Measurements from ENCODE around the gene TBC1D9B.

TBC1D9B gene

GRCh38 chr5:179869641-179870402 lies 37.9 kb downstream of the TBC1D9B start:
- peaks cover 6% of the 10 kb centered on the region; the same call in 1 of the 2 replicates for H3K36me3 ChIP-seq (ENCODE audit: insufficient read depth, low read length)
- no peak overlapping the region for H3K27ac ChIP-seq (ENCODE audit: low read depth, low read length)
- H3K79me2 ChIP-seq (ENCODE audit: control insufficient read depth, insufficient read depth, low read length, unreplicated experiment) = no peaks in the 10 kb centered on the region
- H2AFZ ChIP-seq (ENCODE audit: low read length, unreplicated experiment) = no peak overlapping the region
- H3K27me3 ChIP-seq (ENCODE audit: insufficient read depth, low read length) = no peaks in the 10 kb centered on the region
- H3K4me1 ChIP-seq (ENCODE audit: control insufficient read depth, insufficient read depth, low read length, unreplicated experiment) = no peaks in the 10 kb centered on the region
- H3K4me3 ChIP-seq (ENCODE audit: low read depth, low read length) = no peak overlapping the region

- Histone ChIP-seq H3K79me2 (ENCODE audit: control insufficient read depth, insufficient read depth, low read length, unreplicated experiment) (no peaks in the 10 kb centered on the region), H3K4me1 (ENCODE audit: control insufficient read depth, insufficient read depth, low read length, unreplicated experiment) (no peaks in the 10 kb centered on the region), H3K36me3 (ENCODE audit: insufficient read depth, low read length) (peaks cover 6% of the 10 kb centered on the region; the same call in 1 of the 2 replicates), H3K27ac (ENCODE audit: low read depth, low read length) (no peak overlapping the region), H2AFZ (ENCODE audit: low read length, unreplicated experiment) (no peak overlapping the region), H3K4me3 (ENCODE audit: low read depth, low read length) (no peak overlapping the region), H3K27me3 (ENCODE audit: insufficient read depth, low read length) (no peaks in the 10 kb centered on the region)
Measured at GRCh38 chr5:179869101-179869500, 38.6 kb downstream of the TBC1D9B start.

GRCh38 chr5:179868541-179868940 lies 39.2 kb downstream of the TBC1D9B start:
- Histone ChIP-seq H3K4me1 (ENCODE audit: control insufficient read depth, insufficient read depth, low read length, unreplicated experiment) (no peaks in the 10 kb centered on the region), H2AFZ (ENCODE audit: low read length, unreplicated experiment) (no peak overlapping the region), H3K27ac (ENCODE audit: low read depth, low read length) (no peak overlapping the region), H3K4me3 (ENCODE audit: low read depth, low read length) (no peak overlapping the region), H3K36me3 (ENCODE audit: insufficient read depth, low read length) (peaks cover 11% of the 10 kb centered on the region; the same call in 1 of the 2 replicates), H3K27me3 (ENCODE audit: insufficient read depth, low read length) (no peaks in the 10 kb centered on the region), H3K79me2 (ENCODE audit: control insufficient read depth, insufficient read depth, low read length, unreplicated experiment) (no peaks in the 10 kb centered on the region)

- no peak overlapping the region for H3K4me3 ChIP-seq (ENCODE audit: low read depth, low read length)
- H3K27ac ChIP-seq (ENCODE audit: low read depth, low read length) = no peak overlapping the region
- no peak overlapping the region for H2AFZ ChIP-seq (ENCODE audit: low read length, unreplicated experiment)
- peaks cover 21% of the 10 kb centered on the region; the same call in 1 of the 2 replicates for H3K36me3 ChIP-seq (ENCODE audit: insufficient read depth, low read length)
- H3K79me2 ChIP-seq (ENCODE audit: control insufficient read depth, insufficient read depth, low read length, unreplicated experiment) = no peaks in the 10 kb centered on the region
- no peaks in the 10 kb centered on the region for H3K4me1 ChIP-seq (ENCODE audit: control insufficient read depth, insufficient read depth, low read length, unreplicated experiment)
- H3K27me3 ChIP-seq (ENCODE audit: insufficient read depth, low read length) = no peaks in the 10 kb centered on the region
Measured at GRCh38 chr5:179867476-179867875, 40.2 kb downstream of the TBC1D9B start.

GRCh38 chr5:179867079-179867465 lies 40.6 kb downstream of the TBC1D9B start:
- Histone ChIP-seq H3K4me1 (ENCODE audit: control insufficient read depth, insufficient read depth, low read length, unreplicated experiment) (no peaks in the 10 kb centered on the region), H3K36me3 (ENCODE audit: insufficient read depth, low read length) (peaks cover 25% of the 10 kb centered on the region; the same call in 1 of the 2 replicates), H2AFZ (ENCODE audit: low read length, unreplicated experiment) (no peak overlapping the region), H3K27me3 (ENCODE audit: insufficient read depth, low read length) (no peaks in the 10 kb centered on the region), H3K79me2 (ENCODE audit: control insufficient read depth, insufficient read depth, low read length, unreplicated experiment) (no peaks in the 10 kb centered on the region), H3K4me3 (ENCODE audit: low read depth, low read length) (no peak overlapping the region), H3K27ac (ENCODE audit: low read depth, low read length) (no peak overlapping the region)

- no peaks in the 10 kb centered on the region for H3K79me2 ChIP-seq (ENCODE audit: control insufficient read depth, insufficient read depth, low read length, unreplicated experiment)
- H3K27me3 ChIP-seq (ENCODE audit: insufficient read depth, low read length) = no peaks in the 10 kb centered on the region
- H3K4me1 ChIP-seq (ENCODE audit: control insufficient read depth, insufficient read depth, low read length, unreplicated experiment) = no peaks in the 10 kb centered on the region
- no peak overlapping the region for H3K4me3 ChIP-seq (ENCODE audit: low read depth, low read length)
- no peak overlapping the region for H2AFZ ChIP-seq (ENCODE audit: low read length, unreplicated experiment)
- H3K27ac ChIP-seq (ENCODE audit: low read depth, low read length) = no peak overlapping the region
- peaks cover 27% of the 10 kb centered on the region; the same call in 1 of the 2 replicates for H3K36me3 ChIP-seq (ENCODE audit: insufficient read depth, low read length)
Measured at GRCh38 chr5:179866241-179867078, 41.2 kb downstream of the TBC1D9B start.

GRCh38 chr5:179865491-179866240 lies 42.0 kb downstream of the TBC1D9B start:
- H3K4me1 ChIP-seq (ENCODE audit: control insufficient read depth, insufficient read depth, low read length, unreplicated experiment) = no peaks in the 10 kb centered on the region
- H3K36me3 ChIP-seq (ENCODE audit: insufficient read depth, low read length) = peaks cover 27% of the 10 kb centered on the region; the same call in 1 of the 2 replicates
- H3K27me3 ChIP-seq (ENCODE audit: insufficient read depth, low read length) = no peaks in the 10 kb centered on the region
- no peaks in the 10 kb centered on the region for H3K79me2 ChIP-seq (ENCODE audit: control insufficient read depth, insufficient read depth, low read length, unreplicated experiment)
- H3K4me3 ChIP-seq (ENCODE audit: low read depth, low read length) = no peak overlapping the region
- no peak overlapping the region for H2AFZ ChIP-seq (ENCODE audit: low read length, unreplicated experiment)
- no peak overlapping the region for H3K27ac ChIP-seq (ENCODE audit: low read depth, low read length)

- H3K27ac ChIP-seq (ENCODE audit: low read depth, low read length) = no peak overlapping the region
- H3K4me3 ChIP-seq (ENCODE audit: low read depth, low read length) = no peak overlapping the region
- H3K4me1 ChIP-seq (ENCODE audit: control insufficient read depth, insufficient read depth, low read length, unreplicated experiment) = peaks cover 10% of the 10 kb centered on the region
- peaks cover 24% of the 10 kb centered on the region; the same call in 1 of the 2 replicates for H3K36me3 ChIP-seq (ENCODE audit: insufficient read depth, low read length)
- no peak overlapping the region for H2AFZ ChIP-seq (ENCODE audit: low read length, unreplicated experiment)
- H3K79me2 ChIP-seq (ENCODE audit: control insufficient read depth, insufficient read depth, low read length, unreplicated experiment) = no peaks in the 10 kb centered on the region
- H3K27me3 ChIP-seq (ENCODE audit: insufficient read depth, low read length) = no peaks in the 10 kb centered on the region
Measured at GRCh38 chr5:179864686-179865085, 43.0 kb downstream of the TBC1D9B start.

- Histone ChIP-seq H3K79me2 (ENCODE audit: control insufficient read depth, insufficient read depth, low read length, unreplicated experiment) (no peaks in the 10 kb centered on the region), H3K36me3 (ENCODE audit: insufficient read depth, low read length) (peaks cover 24% of the 10 kb centered on the region; the same call in 1 of the 2 replicates), H3K4me3 (ENCODE audit: low read depth, low read length) (no peak overlapping the region), H2AFZ (ENCODE audit: low read length, unreplicated experiment) (no peak overlapping the region), H3K4me1 (ENCODE audit: control insufficient read depth, insufficient read depth, low read length, unreplicated experiment) (peaks cover 12% of the 10 kb centered on the region), H3K27me3 (ENCODE audit: insufficient read depth, low read length) (no peaks in the 10 kb centered on the region), H3K27ac (ENCODE audit: low read depth, low read length) (no peak overlapping the region)
Measured at GRCh38 chr5:179863449-179864085, 44.1 kb downstream of the TBC1D9B start.

- Histone ChIP-seq H3K4me1 (ENCODE audit: control insufficient read depth, insufficient read depth, low read length, unreplicated experiment) (peaks cover 12% of the 10 kb centered on the region), H2AFZ (ENCODE audit: low read length, unreplicated experiment) (no peak overlapping the region), H3K27ac (ENCODE audit: low read depth, low read length) (no peak overlapping the region), H3K27me3 (ENCODE audit: insufficient read depth, low read length) (no peaks in the 10 kb centered on the region), H3K79me2 (ENCODE audit: control insufficient read depth, insufficient read depth, low read length, unreplicated experiment) (peaks cover 4% of the 10 kb centered on the region), H3K36me3 (ENCODE audit: insufficient read depth, low read length) (peaks cover 24% of the 10 kb centered on the region; the same call in 1 of the 2 replicates), H3K4me3 (ENCODE audit: low read depth, low read length) (no peak overlapping the region)
Measured at GRCh38 chr5:179862891-179863290, 44.8 kb downstream of the TBC1D9B start.
